ENCODE results near the gene TFEB.
A peak's percentile ranks its signal among the peaks of the same experiment; 100 is the strongest.

Gene TFEB

DNA sequence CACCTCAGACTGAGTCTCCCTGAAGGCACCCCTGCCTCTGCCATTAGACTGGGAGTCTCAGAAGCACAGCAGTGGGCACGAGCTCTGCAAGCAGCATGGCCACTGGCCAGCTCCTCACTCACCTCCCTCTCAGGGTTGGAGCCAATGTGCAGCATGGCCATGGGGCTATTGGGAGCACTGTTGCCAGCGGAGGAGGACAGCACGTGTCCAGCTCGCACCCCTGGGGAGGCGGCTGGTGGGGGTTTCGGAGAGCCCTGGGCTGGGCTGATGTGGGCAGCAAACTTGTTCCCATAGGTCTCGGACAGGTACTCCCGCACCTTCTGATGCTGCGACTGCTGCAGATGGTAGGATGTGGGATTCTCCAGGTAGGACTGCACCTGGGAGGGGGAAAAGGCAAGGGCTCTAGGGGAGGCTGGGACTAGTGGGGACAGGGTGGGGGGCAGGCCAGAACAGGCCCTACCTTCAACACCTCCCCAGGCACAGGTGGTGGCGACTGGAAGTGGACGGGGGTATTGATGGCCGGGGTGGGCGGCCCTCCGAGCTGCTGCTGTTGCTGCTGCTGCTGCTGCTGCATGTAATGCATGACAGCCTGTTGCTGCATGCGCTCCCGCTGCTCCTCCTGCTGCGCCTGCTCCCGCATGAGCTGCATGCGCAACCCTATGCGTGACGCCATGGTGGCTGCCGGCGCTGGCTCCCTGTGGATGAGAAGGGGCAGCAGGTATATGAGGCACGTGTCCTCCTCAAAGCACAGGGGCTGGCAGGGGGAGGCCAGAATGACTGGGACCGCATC lies 44.7 kb downstream of the TFEB start:
- DNase-seq (ENCODE audit: low spot score) = no peak

GRCh38 chr6:41689171-41690008 lies 46.0 kb downstream of the TFEB start:
- no peak for DNase-seq (ENCODE audit: low spot score)

DNA sequence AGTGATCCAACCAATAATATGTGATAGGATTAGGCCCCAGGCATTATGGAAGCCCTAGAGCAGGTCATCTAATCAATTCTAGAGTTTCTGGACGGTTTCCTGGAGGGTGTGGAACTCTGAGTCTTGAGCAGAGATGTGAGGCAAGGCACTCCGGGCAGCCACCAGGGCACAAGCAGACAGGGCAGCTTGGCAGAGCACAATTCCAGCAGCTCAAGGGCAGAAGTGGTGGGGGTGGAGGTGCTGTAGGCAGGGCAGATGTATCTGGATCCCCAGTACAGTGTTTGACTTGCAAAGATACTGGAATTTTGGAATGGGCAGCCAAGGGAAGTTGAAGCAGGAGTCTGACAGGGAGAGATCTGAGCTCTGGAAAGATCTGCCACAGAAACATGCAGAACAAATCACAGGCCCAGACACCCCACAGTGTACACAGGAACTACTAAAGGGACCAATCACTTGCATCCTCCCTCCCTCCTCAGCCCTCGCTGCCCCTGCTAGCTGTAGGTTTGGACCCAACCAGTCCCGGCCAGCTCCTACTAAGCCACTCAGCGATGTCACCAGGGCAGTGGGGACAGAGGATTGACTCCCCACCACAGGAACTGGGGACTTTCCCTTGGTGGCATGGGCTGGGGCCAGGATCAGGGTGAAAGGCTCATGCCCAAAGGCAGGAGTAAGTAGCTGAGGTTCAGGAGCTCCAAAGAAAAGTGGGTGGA lies 47.0 kb downstream of the TFEB start:
- DNase-seq (ENCODE audit: low spot score) = peak; percentile 24

DNA sequence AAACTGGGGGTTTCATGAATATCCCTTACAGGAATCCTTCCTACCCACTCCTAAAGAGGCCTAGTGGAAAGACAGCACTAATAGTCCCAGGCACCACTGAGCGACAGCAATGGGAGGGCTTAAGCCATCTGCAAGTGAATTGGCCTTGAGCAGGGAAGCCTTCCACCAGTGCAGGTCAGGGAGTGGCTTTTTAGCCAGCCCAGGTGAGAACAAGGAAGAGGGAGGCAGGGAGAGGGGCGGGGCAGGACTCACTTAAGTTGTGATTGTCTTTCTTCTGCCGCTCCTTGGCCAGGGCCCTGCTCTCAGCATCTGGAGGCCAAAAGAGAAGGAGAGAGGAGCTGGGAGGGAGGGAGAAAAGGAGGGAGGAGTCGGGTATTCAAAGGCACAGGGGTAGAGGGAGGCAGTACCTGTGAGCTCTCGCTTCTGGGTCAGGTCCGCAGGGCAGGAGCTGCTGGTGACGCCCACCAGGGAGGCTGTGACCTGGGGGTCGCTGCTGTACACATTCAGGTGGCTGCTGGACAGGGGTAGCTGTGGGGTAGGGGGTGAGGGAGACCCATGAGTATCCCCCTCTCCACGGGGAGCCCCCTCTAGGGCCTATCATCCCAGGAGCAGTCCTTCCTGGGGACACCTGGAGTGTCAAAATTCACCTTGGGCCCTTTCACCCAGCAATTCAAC lies 47.8 kb downstream of the TFEB start:
- DNase-seq (ENCODE audit: low spot score) = peak; percentile 73

DNA sequence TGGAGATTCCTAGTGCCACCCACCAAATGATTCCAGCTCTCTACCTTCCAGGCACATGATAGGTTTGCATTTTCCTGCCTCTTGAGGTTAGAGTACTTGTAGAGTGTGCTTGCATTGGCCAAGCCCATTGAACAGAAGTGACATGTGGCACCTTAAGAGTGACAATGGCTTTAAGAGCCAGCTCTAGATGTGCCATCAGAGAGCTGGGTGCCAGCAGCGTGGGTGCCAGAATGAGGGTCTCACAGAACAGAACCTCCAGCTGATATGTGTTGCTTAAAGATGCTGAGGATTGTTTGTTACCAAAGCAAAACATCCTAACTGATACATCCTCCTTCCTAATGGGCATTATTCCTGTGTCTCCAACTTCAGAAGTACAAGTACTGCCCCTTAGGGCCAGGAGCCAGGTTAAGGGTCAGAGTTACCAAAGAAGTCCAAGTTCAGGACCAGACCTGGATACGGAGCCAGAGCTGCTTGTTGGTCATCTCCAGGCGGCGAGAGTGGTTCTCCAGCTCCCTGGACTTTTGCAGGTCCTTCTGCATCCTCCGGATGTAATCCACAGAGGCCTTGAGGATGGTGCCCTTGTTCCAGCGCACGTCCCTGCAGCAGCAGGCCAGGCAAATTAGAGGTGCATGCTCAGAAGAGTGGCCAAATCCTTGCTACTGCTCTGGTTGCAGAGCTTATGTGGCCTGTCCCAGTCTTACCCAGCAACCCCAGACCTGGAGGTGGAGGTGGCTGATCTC lies 49.6 kb downstream of the TFEB start:
- no peak for DNase-seq (ENCODE audit: low spot score)

- DNase-seq (ENCODE audit: low spot score) = no peak
Observed at GRCh38 chr6:41684311-41685180, 50.9 kb downstream of the TFEB start.

GRCh38 chr6:41683523-41684310 lies 51.7 kb downstream of the TFEB start:
- DNase-seq (ENCODE audit: low spot score) = peak; percentile 91

GRCh38 chr6:41683273-41683522 lies 52.2 kb downstream of the TFEB start:
- no peak for DNase-seq (ENCODE audit: low spot score)

DNA sequence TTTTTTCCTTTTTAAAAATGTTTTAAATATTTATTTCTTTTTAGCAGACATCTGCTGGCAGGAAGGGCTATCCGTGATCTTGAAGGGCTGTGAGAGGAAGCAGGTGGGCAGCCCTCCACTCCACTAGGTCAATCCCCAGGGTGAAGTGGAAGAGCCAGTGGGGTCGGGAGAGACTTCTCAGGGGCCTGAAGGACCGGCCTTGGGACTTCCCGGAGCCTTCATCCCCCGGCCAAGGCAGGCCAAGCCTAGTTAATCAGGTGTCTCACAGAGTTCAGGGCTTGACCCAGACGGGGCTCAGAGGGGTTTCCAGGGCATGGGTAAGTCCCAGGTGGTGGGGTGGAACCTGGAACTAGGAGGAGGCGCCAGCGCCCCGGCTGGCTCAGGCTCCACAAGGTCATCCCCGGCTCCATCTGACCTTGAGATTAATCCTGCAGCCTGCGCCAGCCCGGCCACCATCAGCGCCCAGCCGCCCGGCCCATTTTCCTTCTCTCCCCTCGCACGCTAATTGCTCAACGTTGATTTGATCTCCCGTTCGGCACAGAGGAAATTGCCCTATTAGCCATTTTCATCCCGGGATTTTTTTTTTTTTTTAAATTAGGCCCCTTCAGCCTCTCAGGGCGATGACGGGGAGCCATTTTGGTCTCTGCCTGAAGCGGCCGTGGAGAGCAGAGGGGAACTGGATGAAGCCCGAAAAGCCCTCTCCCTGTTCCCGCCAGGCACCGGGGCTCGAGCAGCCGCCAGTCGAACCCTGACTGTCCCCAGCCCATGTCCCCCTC lies 52.7 kb downstream of the TFEB start:
- DNase-seq (ENCODE audit: low spot score) = no peak

- DNase-seq (ENCODE audit: low spot score) = peak; percentile 95
Observed at GRCh38 chr6:41682056-41682477, 53.3 kb downstream of the TFEB start.

DNA sequence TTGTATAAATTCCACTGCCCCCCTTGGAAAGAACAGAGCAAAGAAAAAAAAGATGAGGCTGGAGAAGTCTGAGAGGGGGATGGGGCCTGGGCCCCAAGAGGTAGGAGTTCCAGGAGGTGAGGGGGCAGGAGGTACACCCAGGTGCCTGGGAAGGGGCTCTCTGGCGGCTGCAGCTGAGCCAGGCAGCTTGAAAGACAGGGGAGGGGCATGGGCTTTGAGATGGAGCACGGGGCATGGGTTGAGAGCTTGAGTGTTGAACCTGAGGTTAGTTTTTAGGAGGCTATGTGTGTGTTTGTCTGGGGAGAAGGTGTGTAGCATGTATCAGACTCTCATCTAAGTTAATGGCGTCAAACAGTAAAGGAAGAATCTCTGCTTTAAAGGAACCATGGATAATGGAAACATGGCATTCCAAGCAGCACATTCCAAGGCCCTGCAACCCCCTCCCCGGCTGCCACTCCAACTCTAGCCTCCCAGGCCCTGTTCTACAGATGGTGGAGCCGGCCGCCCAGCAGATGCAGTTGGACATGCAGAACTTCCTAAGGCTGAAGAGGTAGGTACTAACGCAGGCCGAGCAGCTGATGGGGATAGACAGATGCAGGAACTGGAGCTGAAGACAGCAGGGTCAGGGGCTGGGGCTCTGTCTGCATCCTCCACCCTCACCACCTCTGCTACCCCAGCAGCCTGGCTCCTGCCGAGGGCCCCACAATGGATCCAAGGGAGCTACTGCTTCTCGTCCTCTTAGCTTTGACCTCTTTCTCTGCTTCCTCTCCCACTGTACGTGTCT lies 55.0 kb downstream of the TFEB start:
- DNase-seq (ENCODE audit: low spot score) = no peak

- no peak for DNase-seq (ENCODE audit: low spot score)
Observed at GRCh38 chr6:41679696-41680095, 55.7 kb downstream of the TFEB start.

DNA sequence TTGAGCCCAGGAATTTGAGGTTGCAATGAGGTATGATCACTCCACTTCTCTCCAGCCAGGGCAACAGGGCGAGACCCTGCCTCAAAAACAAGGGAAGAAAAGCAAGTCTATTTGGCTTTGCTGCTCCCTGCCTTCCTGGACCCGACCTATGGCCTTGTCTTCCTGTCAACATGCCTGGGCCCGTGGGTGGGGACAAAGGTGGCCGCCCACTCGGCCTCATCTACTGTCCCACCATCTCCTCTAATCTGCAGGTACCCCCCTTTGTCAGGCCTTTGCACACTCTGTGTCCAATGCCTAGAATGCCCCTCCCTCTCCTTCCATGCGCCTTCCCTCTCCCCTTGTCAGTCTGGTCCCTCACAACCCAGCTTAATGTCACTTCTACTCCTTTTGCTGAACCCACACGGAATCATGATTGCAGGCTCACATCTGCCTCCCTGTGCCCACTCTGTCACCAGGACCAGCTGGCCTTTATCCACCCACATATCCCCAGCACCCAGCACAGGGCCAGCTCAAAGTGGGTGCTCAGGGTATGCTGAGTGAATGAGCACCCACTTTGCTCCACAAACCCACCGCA lies 56.8 kb downstream of the TFEB start:
- no peak for DNase-seq (ENCODE audit: low spot score)

DNA sequence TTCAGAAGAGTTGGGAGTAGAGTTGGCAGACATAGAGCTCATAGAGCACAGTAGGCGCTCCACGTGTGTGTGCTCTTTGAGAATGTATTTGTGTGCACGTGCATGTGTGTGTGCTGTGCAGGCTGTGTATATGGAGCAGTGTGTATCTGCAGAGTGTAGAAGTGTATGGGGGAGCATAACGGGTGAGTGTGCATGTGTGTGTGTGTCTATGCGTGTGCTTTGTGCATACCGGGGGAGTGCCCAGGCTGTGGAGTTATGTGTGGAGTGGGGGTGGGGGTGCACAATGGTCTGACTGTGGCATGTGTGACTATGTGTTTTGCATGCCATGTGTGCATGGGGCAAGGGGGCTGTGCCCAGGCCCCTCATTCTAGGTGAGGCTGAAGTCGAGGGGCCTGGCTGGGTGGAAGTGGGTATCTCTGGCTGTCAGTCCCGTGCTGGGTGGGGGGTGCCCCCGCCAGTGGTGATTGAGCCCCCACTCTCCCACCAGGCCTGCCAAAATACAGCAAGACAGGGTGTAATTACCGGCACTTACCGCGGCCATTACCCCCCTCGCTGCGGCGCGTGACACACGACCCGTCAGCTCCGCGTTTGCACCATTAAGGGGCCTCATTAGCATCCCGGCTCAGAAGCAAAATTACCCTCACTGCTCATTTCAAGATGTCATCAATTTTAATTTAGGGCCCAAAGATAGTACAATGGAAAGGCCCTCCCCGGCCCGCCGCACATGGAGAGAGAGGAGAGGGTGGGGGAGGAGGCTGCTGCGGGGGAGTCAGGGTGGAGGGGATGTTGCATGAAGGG lies 58.1 kb downstream of the TFEB start:
- DNase-seq (ENCODE audit: low spot score) = no peak

DNA sequence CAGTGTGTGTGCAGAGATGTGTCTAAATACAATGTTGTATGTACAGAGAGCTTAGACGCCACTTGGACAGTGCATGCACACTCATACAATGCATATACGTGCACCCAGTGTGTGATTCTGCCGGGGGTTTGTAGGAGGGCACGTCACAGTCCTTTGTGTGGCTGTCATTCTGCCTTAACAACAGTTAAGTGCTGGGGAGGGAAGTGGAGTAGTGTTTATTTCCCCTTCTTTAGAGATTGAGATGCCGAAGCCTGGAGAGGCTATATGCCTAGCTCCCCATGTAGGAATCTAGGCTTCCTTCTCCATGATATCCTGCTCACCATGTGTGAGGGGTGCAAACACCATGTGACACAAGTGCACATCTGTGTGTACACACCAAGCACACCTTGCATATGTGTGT lies 59.0 kb downstream of the TFEB start:
- DNase-seq (ENCODE audit: low spot score) = no peak

DNA sequence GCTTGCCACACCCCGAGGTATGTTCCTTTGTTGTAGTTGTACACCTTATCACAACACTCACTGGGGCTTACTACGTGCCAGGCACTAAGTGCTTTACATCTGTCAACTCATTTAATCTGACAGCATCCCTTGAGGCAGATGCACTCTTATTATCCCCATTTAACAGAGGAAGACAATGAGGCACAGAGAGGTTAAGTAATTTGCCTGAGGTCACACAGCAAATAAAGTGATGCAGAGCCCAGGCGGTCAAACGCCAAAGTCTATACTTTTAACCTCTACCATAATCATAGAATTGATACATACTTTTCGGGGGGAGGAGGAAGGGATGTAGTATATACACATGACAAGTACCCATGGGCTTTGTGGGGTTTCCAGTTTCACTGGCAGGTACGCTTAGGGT lies 59.4 kb downstream of the TFEB start:
- DNase-seq (ENCODE audit: low spot score) = no peak

GRCh38 chr6:41675176-41675775 lies 60.1 kb downstream of the TFEB start:
- DNase-seq (ENCODE audit: low spot score) = no peak

All from iPS-NIHi11 (cell line).